Immature natural killer cell (primary cell): ENCODE data around the gene C10orf53. TPM values are rescaled to one million over a fixed set of nuclear protein-coding genes. Genes with fewer than 3 reads are reported as not detected.

Experiments
- DNase-seq, 3 donors: peaks; one replicate each; pipeline ENCODE4 v3.0.0; 2022; ENCODE audit warnings: mixed read lengths in 1 of 3
- H3K27ac Mint-ChIP-seq, 6 donors: one replicate each; pipeline ENCODE4 v1.8.0; 2020; ENCODE audit warnings: mixed read lengths in 6 of 6, mild to moderate bottlenecking in 5 of 6, inconsistent platforms in 4 of 6, moderate library complexity in 3 of 6
- H3K27me3 Mint-ChIP-seq, 3 donors: one replicate each; pipeline ENCODE4 v1.8.0; 2020 to 2021; ENCODE audit warnings: low read depth in 3 of 3, mild to moderate bottlenecking in 3 of 3, mixed read lengths in 3 of 3, moderate library complexity in 3 of 3, inconsistent platforms in 1 of 3
- H3K36me3 Mint-ChIP-seq, 3 donors: one replicate each; pipeline ENCODE4 v1.8.0; 2020; ENCODE audit warnings: mixed read lengths in 3 of 3, inconsistent platforms in 2 of 3, mild to moderate bottlenecking in 2 of 3
- H3K4me1 Mint-ChIP-seq, 2 donors: one replicate each; pipeline ENCODE4 v1.8.0; 2020; ENCODE audit warnings: inconsistent platforms in 2 of 2, mild to moderate bottlenecking in 2 of 2, mixed read lengths in 2 of 2, moderate library complexity in 1 of 2
- H3K4me3 Mint-ChIP-seq, 5 donors: one replicate each; pipeline ENCODE4 v1.8.0; 2020; ENCODE audit warnings: mild to moderate bottlenecking in 5 of 5, mixed read lengths in 5 of 5, inconsistent platforms in 3 of 5, moderate library complexity in 3 of 5
- H3K9me3 Mint-ChIP-seq, 6 donors: one replicate each; pipeline ENCODE4 v1.8.0; 2020; ENCODE audit warnings: mild to moderate bottlenecking in 6 of 6, mixed read lengths in 6 of 6, inconsistent platforms in 4 of 6, moderate library complexity in 3 of 6
- polyA plus RNA-seq, 3 donors: library from polyadenylated mRNA; unstranded; fragments of 300-500 nt; fragmentation: Illumina TruSeq; gene quantifications; one replicate each; pipeline ENCODE4 v1.2.3, GENCODE V29; 2021

C10orf53 gene
- polyA plus RNA-seq, 3 donors from 2014 or later = not detected

DNA sequence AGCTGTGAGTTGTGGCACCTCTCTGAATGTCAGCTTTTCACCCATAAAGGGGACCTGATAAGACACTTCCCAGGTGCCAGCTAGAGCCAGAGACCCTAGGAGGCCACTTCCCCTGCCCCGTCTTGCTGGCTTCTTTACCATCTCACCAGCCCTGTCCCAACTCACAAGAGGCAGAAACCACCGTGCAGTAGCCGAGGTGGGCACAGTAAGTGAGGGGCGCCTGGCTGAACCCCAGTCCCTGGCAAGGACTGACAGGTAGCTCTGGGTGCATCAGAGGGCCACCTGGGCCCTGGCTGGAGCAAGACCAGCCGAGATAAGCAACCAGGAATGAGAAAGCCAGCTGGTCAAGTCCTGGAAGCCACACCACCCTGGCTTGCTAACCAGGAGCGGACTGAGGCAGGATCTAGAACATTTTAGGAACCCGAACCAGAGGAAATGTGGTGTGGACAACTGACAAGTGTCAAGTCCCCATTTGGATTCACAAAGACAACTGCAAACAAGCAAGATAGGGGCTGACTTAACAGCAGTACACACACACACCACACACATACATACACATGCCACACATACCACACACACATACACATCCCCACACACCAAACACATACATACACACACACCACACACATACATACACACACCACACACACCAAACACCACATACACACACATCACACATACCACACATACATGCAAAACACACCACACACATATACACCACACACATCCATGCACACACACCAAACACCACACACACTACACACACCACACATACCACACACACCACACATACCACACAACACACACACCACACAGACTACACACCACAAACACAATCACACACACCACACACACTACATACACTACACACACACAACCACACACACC is 61.9 kb downstream of the C10orf53 start:
- H3K36me3 Mint-ChIP-seq = no peaks in the 10 kb centered on the region
- no peaks in the 10 kb centered on the region for H3K9me3 Mint-ChIP-seq
- H3K4me3 Mint-ChIP-seq = no peak overlapping the region
- no peak for DNase-seq
- peaks cover 0 to 2% (median 2%) of the 10 kb centered on the region in 3 donors for H3K27me3 Mint-ChIP-seq
- H3K4me1 Mint-ChIP-seq = no peaks in the 10 kb centered on the region
- H3K27ac Mint-ChIP-seq = peak overlapping the region in 2 of 6 donors; percentile 1 to 48

DNA sequence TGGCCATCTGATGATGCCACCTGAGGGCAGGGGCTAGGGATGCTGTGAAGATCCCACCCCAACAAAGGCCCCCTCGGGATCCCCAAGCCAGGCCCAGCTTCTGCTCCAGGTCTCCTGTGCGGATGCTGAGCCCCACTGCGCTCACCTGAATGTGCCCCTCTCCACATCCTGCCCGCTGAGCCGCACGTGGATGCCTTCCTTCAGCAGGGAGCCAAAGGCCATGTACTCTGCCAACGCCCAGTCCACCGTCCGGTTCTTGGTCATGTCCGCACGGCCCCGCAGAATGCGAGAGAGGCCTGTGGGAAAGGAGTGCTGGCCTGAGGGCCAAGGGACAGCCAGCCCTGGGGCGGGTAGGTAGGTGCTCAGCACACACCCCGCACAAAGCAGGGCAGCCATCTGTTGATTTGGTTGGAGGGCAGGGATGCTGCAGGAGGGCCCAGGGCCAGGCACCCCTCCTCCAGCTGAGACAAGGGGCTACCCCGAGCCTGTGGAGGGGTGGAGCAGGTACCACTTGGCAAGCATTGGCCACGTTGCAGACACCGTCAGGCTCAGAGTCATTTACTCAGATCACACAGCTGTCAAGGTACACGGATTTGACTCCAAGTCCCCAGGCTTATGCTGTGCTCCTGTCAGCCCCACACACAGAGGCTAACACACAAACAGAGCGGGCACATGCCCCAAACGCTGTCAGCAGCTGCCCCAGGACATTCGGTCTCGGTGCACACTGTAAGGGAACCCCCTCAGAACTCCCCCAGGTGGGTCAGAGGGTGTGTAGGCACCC is 63.4 kb downstream of the C10orf53 start:
- Mint-ChIP-seq H3K27me3 (peaks cover 0 to 2% (median 2%) of the 10 kb centered on the region in 3 donors), H3K4me1 (no peaks in the 10 kb centered on the region), H3K36me3 (no peaks in the 10 kb centered on the region), H3K4me3 (no peak overlapping the region), H3K27ac (no peak overlapping the region), H3K9me3 (no peaks in the 10 kb centered on the region)
- DNase-seq = no peak

DNA sequence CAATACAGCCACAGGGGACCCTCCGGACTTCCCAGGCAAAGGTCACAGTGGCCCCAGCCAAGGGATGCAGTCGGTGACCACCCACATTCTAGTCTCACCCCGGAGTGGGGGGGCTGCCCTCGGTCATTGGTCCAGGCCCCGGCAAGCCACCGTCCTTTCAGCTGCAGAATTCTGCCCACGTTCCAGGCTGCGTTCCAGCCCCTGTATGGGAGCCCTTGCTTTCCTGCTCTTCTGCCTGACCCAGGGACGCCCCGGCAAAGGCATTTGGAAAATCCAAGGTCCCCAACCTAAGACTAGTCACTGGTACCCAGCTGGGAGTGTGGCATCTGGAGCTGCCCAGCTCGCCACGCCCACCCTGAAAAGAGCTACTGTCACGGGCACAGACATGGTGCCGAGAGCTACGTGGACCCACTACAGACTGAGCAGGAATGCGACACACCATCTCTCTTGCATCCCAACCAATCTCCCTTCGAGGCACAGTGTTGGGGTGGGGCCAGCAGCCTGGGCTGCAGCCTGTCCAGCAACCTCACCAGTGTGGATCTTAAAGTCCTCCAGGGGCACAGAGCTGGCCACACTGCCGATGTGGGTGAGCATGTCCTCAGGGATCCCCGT is 64.1 kb downstream of the C10orf53 start:
- Mint-ChIP-seq H3K9me3 (no peaks in the 10 kb centered on the region), H3K27me3 (peaks cover 0 to 2% (median 2%) of the 10 kb centered on the region in 3 donors), H3K4me1 (no peaks in the 10 kb centered on the region), H3K4me3 (no peak overlapping the region), H3K36me3 (no peaks in the 10 kb centered on the region), H3K27ac (no peak overlapping the region)
- no peak for DNase-seq

DNA sequence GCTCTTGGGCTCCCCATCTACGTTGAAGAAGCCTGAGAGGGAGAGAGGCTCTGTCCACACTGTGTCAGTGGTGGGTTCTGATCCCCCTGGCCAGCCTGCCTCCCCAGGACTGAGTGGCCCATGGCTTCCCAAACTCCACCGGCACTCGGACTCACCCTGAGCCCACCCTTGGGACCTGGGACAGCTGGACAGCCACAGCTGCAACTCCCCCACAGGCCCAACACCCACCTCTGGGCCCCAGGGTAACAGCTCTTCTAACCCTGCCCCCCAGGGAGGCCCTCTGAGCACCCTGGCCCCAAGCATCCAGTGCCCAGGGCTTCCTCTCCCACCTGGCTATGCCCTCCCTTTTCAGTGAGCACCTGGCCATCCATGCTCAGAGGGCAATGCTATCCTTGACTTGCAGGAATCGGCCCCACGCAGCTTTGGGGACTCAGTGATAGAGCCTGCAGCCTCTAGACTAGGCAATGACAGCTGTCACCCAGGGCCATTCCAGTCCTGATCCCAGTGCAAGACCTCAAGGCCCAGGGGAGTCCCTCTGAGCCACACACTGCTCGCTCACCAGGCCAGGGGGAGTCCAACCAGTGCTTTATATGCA is 64.7 kb downstream of the C10orf53 start:
- Mint-ChIP-seq H3K27ac (no peak overlapping the region), H3K4me3 (no peak overlapping the region), H3K27me3 (peaks cover 0 to 2% (median 2%) of the 10 kb centered on the region in 3 donors), H3K36me3 (no peaks in the 10 kb centered on the region), H3K9me3 (no peaks in the 10 kb centered on the region), H3K4me1 (no peaks in the 10 kb centered on the region)
- DNase-seq = no peak

DNA sequence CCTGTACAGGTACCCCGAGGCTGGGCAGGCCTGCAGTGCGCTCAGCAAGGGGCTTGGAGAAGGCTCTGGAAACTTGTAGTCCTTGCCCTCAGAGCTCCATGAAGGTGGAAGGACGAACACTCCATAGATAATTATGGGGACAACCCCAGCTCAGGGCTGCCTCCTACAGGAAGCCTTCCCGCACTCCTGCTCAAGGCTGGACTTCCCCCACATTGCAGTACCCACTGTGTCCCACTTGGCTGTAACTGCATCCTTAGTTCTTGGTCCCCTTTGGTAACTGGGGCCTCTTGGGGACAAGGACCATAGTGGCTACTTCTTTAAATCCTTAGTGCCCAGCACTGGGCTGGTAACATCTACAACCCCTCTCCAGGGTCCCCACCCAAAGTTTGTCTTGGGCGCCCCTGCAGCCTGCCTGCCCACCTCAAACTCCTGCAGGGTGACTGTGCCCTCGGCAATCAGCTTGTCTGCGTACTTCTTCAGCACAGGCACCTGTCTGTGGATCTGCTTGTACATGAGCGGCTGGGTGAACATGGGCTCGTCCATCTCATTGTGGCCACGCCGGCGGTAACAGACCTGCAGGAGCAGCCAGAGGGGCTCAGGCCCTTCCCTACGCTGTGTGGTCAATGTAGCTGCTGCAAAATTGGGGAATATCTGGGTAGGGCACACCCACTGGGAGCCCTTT is 65.6 kb downstream of the C10orf53 start:
- Mint-ChIP-seq H3K36me3 (no peaks in the 10 kb centered on the region), H3K9me3 (no peaks in the 10 kb centered on the region), H3K27ac (no peak overlapping the region), H3K4me3 (no peak overlapping the region), H3K27me3 (peaks cover 0 to 2% (median 2%) of the 10 kb centered on the region in 3 donors), H3K4me1 (no peaks in the 10 kb centered on the region)
- no peak for DNase-seq

DNA sequence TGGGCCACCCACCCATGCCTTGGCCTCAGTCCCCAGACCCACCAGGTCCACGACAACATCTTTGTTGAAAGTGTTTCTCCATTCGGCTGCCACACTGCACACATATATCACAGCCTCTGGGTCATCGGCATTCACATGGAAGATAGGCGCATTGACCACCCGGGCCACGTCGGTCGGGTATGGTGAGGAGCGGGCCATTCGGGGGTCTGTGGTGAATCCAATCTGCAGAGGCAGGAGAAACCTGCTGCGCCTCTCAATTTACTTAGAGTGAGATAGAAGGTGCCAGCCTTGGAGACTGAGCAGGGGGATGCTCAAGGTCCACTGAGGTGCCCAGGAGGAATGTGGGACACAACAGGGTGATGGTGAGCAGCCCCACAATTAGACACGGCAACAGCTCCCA is 66.3 kb downstream of the C10orf53 start:
- peaks cover 0 to 2% (median 2%) of the 10 kb centered on the region in 3 donors for H3K27me3 Mint-ChIP-seq
- no peaks in the 10 kb centered on the region for H3K36me3 Mint-ChIP-seq
- DNase-seq = no peak
- H3K4me3 Mint-ChIP-seq = no peak overlapping the region
- H3K9me3 Mint-ChIP-seq = no peaks in the 10 kb centered on the region
- no peak overlapping the region for H3K27ac Mint-ChIP-seq
- no peaks in the 10 kb centered on the region for H3K4me1 Mint-ChIP-seq

DNA sequence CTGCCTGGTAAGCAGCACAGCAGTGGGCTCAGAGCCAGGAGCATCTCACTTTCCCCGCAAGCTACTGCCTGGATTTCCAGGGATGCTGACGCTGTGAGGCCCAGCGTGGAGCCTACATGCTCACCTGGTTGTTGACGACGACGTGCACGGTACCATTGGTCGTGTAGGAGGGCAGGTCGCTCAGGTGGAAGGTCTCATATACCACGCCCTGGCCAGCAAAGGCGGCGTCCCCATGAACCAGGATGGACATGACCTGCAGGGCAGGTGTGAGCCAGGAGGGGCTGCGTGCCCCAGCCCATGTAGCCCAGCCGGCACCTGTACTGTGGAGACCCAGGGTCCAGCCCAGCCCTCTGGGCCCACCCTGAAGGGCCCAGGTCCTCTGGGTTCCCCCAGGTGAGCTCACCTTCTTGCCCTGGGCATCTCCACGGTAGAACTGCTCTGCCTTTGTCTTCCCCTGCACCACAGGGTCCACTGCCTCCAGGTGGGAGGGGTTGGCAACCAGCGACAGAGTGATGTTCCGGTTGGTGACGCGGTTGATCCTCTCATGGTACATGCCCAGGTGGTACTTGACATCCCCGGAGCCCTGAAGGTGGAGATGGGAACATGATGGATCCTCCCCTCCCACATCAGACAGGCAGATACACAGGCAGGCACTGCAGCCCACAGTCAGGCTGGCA is 67.3 kb downstream of the C10orf53 start:
- no peak for DNase-seq
- H3K4me3 Mint-ChIP-seq = no peak overlapping the region
- H3K27me3 Mint-ChIP-seq = peaks cover 0 to 3% (median 0%) of the 10 kb centered on the region in 3 donors
- no peaks in the 10 kb centered on the region for H3K36me3 Mint-ChIP-seq
- H3K27ac Mint-ChIP-seq = no peak overlapping the region
- H3K4me1 Mint-ChIP-seq = no peaks in the 10 kb centered on the region
- H3K9me3 Mint-ChIP-seq = no peaks in the 10 kb centered on the region

Other genes with a start within 250 kb of the C10orf53 start
- gene ERCC6, start 140.5 kb upstream of the C10orf53 start, polyA plus RNA-seq = 10 to 100 TPM in 1 of 3 donors, 1 to 10 TPM in 2; 5.2 to 14.6 (median 9.1) TPM
- not detected for gene SLC18A3, start 69.3 kb upstream of the C10orf53 start, polyA plus RNA-seq
- gene CHAT, start 65.6 kb upstream of the C10orf53 start, polyA plus RNA-seq = not detected
- not detected for gene OGDHL, start 82.7 kb downstream of the C10orf53 start, polyA plus RNA-seq